ENCODE results near the gene CRYBB1.
"Not testable (repeated sequence)": the region's sequence is repeated elsewhere in the genome, so short reads cannot be mapped to it uniquely, and the experiment has no call there.

The CRYBB1 gene

GRCh38 chr22:26623984-26624383 lies 6.2 kb upstream of the CRYBB1 start:
- no peak for DNase-seq
- TF ChIP-seq POLR2A (IDR thresholded peaks at IDR 0.05; ENCODE audit: low read length) (no peak), GATA1 (IDR thresholded peaks at IDR 0.05; ENCODE audit: low read depth, low read length) (no peak)

- DNase-seq = no peak
- no peak for TF ChIP-seq GATA1 (IDR thresholded peaks at IDR 0.05; ENCODE audit: low read depth, low read length)
- no peak for TF ChIP-seq POLR2A (IDR thresholded peaks at IDR 0.05; ENCODE audit: low read length)
Measured at GRCh38 chr22:26621663-26622062, 3.8 kb upstream of the CRYBB1 start, which contains the start of gene CRYBA4. Gene CRYBA4 (plus strand): TSS chr22:26621963. CDS start chr22:26622597, 634 bp downstream.

- TF ChIP-seq GATA1 (IDR thresholded peaks at IDR 0.05; ENCODE audit: low read depth, low read length) (no peak), POLR2A (IDR thresholded peaks at IDR 0.05; ENCODE audit: low read length) (no peak)
- no peak for DNase-seq
Measured at GRCh38 chr22:26620197-26620596, 2.4 kb upstream of the CRYBB1 start.

- TF ChIP-seq POLR2A (IDR thresholded peaks at IDR 0.05; ENCODE audit: low read length) (no peak), GATA1 (IDR thresholded peaks at IDR 0.05; ENCODE audit: low read depth, low read length) (no peak)
- DNase-seq = peak; percentile 23 to 24
Measured at GRCh38 chr22:26619510-26619909, 1.7 kb upstream of the CRYBB1 start.

- peak in 1 of 2 experiments; percentile 23 for DNase-seq
- no peak for TF ChIP-seq POLR2A (IDR thresholded peaks at IDR 0.05; ENCODE audit: low read length)
- TF ChIP-seq GATA1 (IDR thresholded peaks at IDR 0.05; ENCODE audit: low read depth, low read length) = no peak
Measured at GRCh38 chr22:26618455-26618854, 628 bp upstream of the CRYBB1 start.

- DNase-seq = no peak
- TF ChIP-seq GATA1 (IDR thresholded peaks at IDR 0.05; ENCODE audit: low read depth, low read length) (no peak), POLR2A (IDR thresholded peaks at IDR 0.05; ENCODE audit: low read length) (no peak)
Measured at GRCh38 chr22:26616650-26617049, 1.2 kb downstream of the CRYBB1 start.

GRCh38 chr22:26615830-26616435 lies 1.9 kb downstream of the CRYBB1 start:
- no peak for DNase-seq
- no peak for TF ChIP-seq POLR2A (IDR thresholded peaks at IDR 0.05; ENCODE audit: low read length)
- no peak for TF ChIP-seq GATA1 (IDR thresholded peaks at IDR 0.05; ENCODE audit: low read depth, low read length)

- no peak for DNase-seq
- no peak for TF ChIP-seq GATA1 (IDR thresholded peaks at IDR 0.05; ENCODE audit: low read depth, low read length)
- no peak for TF ChIP-seq POLR2A (IDR thresholded peaks at IDR 0.05; ENCODE audit: low read length)
Measured at GRCh38 chr22:26615149-26615548, 2.7 kb downstream of the CRYBB1 start.

- no peak for DNase-seq
- TF ChIP-seq POLR2A (IDR thresholded peaks at IDR 0.05; ENCODE audit: low read length) (no peak), GATA1 (IDR thresholded peaks at IDR 0.05; ENCODE audit: low read depth, low read length) (no peak)
Measured at GRCh38 chr22:26614322-26614721, 3.5 kb downstream of the CRYBB1 start.

GRCh38 chr22:26613753-26614152 lies 4.1 kb downstream of the CRYBB1 start:
- not testable (repeated sequence) for DNase-seq

- no peak for TF ChIP-seq POLR2A (IDR thresholded peaks at IDR 0.05; ENCODE audit: low read length)
- no peak for TF ChIP-seq GATA1 (IDR thresholded peaks at IDR 0.05; ENCODE audit: low read depth, low read length)
- no peak for DNase-seq
Measured at GRCh38 chr22:26612652-26613051, 5.2 kb downstream of the CRYBB1 start.

- TF ChIP-seq POLR2A (IDR thresholded peaks at IDR 0.05; ENCODE audit: low read length) (no peak), GATA1 (IDR thresholded peaks at IDR 0.05; ENCODE audit: low read depth, low read length) (no peak)
- DNase-seq = peak; percentile 21 to 22
Measured at GRCh38 chr22:26610996-26611395, 6.8 kb downstream of the CRYBB1 start.

- DNase-seq = no peak
- no peak for TF ChIP-seq POLR2A (IDR thresholded peaks at IDR 0.05; ENCODE audit: low read length)
- no peak for TF ChIP-seq GATA1 (IDR thresholded peaks at IDR 0.05; ENCODE audit: low read depth, low read length)
Measured at GRCh38 chr22:26610072-26610958, 7.5 kb downstream of the CRYBB1 start.

GRCh38 chr22:26609287-26609686 lies 8.5 kb downstream of the CRYBB1 start:
- no peak for TF ChIP-seq GATA1 (IDR thresholded peaks at IDR 0.05; ENCODE audit: low read depth, low read length)
- TF ChIP-seq POLR2A (IDR thresholded peaks at IDR 0.05; ENCODE audit: low read length) = no peak

GRCh38 chr22:26608129-26608528 lies 9.7 kb downstream of the CRYBB1 start:
- DNase-seq = no peak

More at GRCh38 chr22:26609287-26609686, 8.5 kb downstream of the CRYBB1 start:
- no peak for DNase-seq

More at GRCh38 chr22:26608129-26608528, 9.7 kb downstream of the CRYBB1 start:
- no peak for TF ChIP-seq GATA1 (IDR thresholded peaks at IDR 0.05; ENCODE audit: low read depth, low read length)
- no peak for TF ChIP-seq POLR2A (IDR thresholded peaks at IDR 0.05; ENCODE audit: low read length)

Measured in erythroblast (primary cell).